Stomach (tissue), 4 donors: ENCODE results near the gene DPP10.

ENCODE experiments used
- CTCF ChIP-seq, 7 experiments: fragments of 450-650 bp in 4 of 7; fragments of 200-600 bp in 3 of 7; sonication (generic) in 3 of 7; IDR thresholded peaks; one replicate each; pipeline ENCODE4 v1.5.1; 2016 to 2019; ENCODE audit warnings: antibody characterized with exemption in 7 of 7, control low read depth in 2 of 7, mild to moderate bottlenecking in 1 of 7
- EP300 ChIP-seq: sonication (generic); formaldehyde crosslinking; IDR thresholded peaks from one replicate; pipeline ENCODE4 v1.6.1; 2017; ENCODE audit warnings: antibody characterized with exemption
- POLR2A ChIP-seq, 4 donors: fragments of 450-650 bp; IDR thresholded peaks; one replicate each; pipeline ENCODE4 v1.6.1; 2016; ENCODE audit warnings: antibody characterized with exemption in 4 of 4, control low read depth in 2 of 4, mild to moderate bottlenecking in 1 of 4, moderate library complexity in 1 of 4

- TF ChIP-seq POLR2A (IDR thresholded peaks at IDR 0.05) (no peak), CTCF (IDR thresholded peaks at IDR 0.05) (no peak), EP300 (no peak)
Observed at GRCh38 chr2:115624332-115624731, 1181.9 kb downstream of the DPP10 start.
